ENCODE measurements around the gene EML6. TPM values are rescaled to one million over a fixed set of nuclear protein-coding genes. Genes with fewer than 3 reads are reported as not detected.

EML6 gene
- total and polyA plus RNA-seq, 10 of the 15 experiments (the other 5 are each of a cell fraction or from before 2014, with no cell fraction given) = 0.09 to 0.67 (median 0.21) TPM

DNA sequence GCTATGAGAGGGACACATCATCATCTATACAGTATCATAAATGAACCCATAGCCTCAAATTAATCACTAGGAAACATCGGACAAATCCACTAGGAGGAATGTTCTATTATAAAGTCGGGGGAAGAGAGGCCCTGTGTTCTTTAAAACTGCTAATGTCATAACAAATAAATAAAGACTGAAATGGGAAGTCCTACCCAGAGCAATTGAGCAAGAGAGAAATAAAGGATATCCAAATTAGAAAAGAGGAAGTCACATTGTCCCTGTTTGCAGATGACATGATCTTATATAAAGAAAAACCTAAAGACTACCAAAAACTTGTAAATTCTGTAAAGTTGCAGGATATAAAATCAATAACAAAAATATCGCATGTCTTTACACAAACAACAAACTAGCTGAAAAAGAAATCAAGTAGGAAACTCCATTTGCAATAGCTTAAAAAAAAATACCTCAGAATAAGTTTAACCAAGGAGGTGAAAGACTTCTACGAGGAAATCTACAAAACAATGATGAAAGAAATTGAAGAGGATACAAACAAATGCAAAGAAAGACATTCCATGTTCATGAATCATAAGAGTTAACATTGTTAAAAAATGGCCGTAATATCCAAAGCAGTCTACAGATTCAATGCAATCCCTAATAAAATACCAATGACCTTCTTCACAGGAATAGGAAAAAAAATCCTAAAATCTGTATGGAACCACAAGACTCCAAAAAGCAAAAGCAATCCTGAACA is 296.2 kb downstream of the EML6 start:
- no peak overlapping the region for H3K9ac ChIP-seq (ENCODE audit: control insufficient read depth, insufficient read depth, low read length)
- RAD21 ChIA-PET (ENCODE audit: unreplicated experiment) = interaction anchor here (0.9 to 2.7 kb wide), 5 partner anchors 9 to 148 kb away, joined by 4 to 8 read pairs (median 4); no protein-coding TSS in a partner anchor
- no TSS peak for BruUV-seq (replicated peaks)
- no peaks in the 10 kb centered on the region for H3K27me3 ChIP-seq (replicated peaks in 1 of 2; ENCODE audit: control insufficient read depth in 2 of 2, insufficient read depth in 2 of 2, low read length in 1 of 2)
- no peaks in the 10 kb centered on the region for H4K20me1 ChIP-seq (ENCODE audit: control insufficient read depth, insufficient read depth)
- H3K9me3 ChIP-seq (replicated peaks; ENCODE audit: control insufficient read depth, insufficient read depth, low read length) = no peaks in the 10 kb centered on the region; the same call in none of the 3 replicates
- H3K79me2 ChIP-seq (ENCODE audit: control insufficient read depth, insufficient read depth, low read length) = peaks cover 46% of the 10 kb centered on the region
- H3K27ac ChIP-seq (ENCODE audit: control insufficient read depth, insufficient read depth) = no peak overlapping the region
- POLR2A ChIA-PET = interaction anchor here (0.6 kb wide), 1 partner anchor 83 kb away, joined by 5 read pairs; no protein-coding TSS in a partner anchor
- DNase-seq (ENCODE audit: low read depth, low spot score) (no peak), FAIRE-seq (no peak), ATAC-seq (peak; percentile 31; the same call in 1 of the 3 replicates)
- CTCF ChIA-PET = interaction anchor here (1.0 to 14.8 kb wide), 3 partner anchors 25 to 151 kb away, joined by 3 to 342 read pairs (median 5); no protein-coding TSS in a partner anchor
- SMC1A ChIA-PET (ENCODE audit: uncharacterized antibody, unreplicated experiment) = interaction anchor here (0.7 to 12.9 kb wide), 9 partner anchors 10 to 191 kb away, joined by 3 to 260 read pairs (median 6); partner anchors contain the start of gene RTN4
- in situ Hi-C loops (cut with MboI) = loop anchor here (5.0 kb wide), 1 partner anchor 148 kb away; no protein-coding TSS in a partner anchor
- intact Hi-C loops (cut with micrococcal nuclease; ENCODE audit: unreplicated experiment) = no loop called here
- whole genome bisulfite sequencing (ENCODE audit: insufficient coverage, insufficient replicate concordance, low lambda C conversion rate, missing lambda C conversion rate) = 66% methylated on average over 5 of the region's 5 CpGs
- H2AFZ ChIP-seq (ENCODE audit: control insufficient read depth, low read depth, low read length) = no peak overlapping the region
- H3K4me2 ChIP-seq (ENCODE audit: control insufficient read depth, insufficient read depth) = no peak overlapping the region
- TF ChIP-seq SPI1 (IDR thresholded peaks at IDR 0.05; ENCODE audit: borderline replicate concordance, insufficient read depth, low read depth, low read length) (peak; percentile 62; the same call in 1 of the 2 replicates), MTA2 (IDR thresholded peaks at IDR 0.05; ENCODE audit: low read depth) (no peak), MEF2A (IDR thresholded peaks at IDR 0.05; ENCODE audit: insufficient read depth, low read depth, low read length) (no peak)
- H3K4me1 ChIP-seq (ENCODE audit: control insufficient read depth, insufficient read depth, low read length) = peaks cover 5% of the 10 kb centered on the region; the same call in 1 of the 2 replicates
- 0 out of 4 replicates have a peak, but pooled peaks cover 0 to 4% of the 10 kb centered on the region in 2 experiments for H3K36me3 ChIP-seq (ENCODE audit: control insufficient read depth in 2 of 2, insufficient read depth in 2 of 2, low read length in 1 of 2)
- H3K4me3 ChIP-seq = no peak overlapping the region

Small RNAs within 50 kb of the gene (small RNA-seq; reads per million reads assigned to genes)
- gene RNU6-433P (not detected), gene RNU7-81P (not detected)

Data from GM12878 (cell line).